COLO829 (cell line): ENCODE data around the gene ARHGAP22.

Source experiments
- DNase-seq: peaks from one replicate; pipeline ENCODE4 v3.0.0; 2012; ENCODE audit warnings: low spot score

The ARHGAP22 gene

DNA sequence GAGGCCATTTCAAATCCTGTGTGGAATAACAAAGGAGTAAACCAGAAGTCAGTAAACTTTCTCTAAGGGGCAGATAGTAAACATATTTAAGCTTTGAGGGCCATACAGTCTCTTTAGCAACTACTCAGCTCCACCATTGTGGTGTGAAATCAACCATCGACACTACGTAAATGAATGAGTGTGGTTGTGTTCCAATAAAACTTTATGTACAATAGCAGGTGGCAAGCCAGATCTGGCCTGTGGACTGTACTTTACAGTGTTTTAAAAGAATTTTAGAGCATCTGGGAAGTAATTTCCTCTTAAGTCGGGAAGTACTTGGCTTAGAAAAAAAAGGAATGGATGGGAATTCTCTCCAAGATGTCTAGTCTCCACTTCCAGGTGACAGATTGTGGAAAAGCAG, 71.3 kb downstream of the ARHGAP22 start:
- DNase-seq = no peak

- no peak for DNase-seq
Measured at GRCh38 chr10:48531486-48531885, 73.4 kb downstream of the ARHGAP22 start.

- no peak for DNase-seq
Measured at GRCh38 chr10:48529331-48529730, 75.5 kb downstream of the ARHGAP22 start.

DNA sequence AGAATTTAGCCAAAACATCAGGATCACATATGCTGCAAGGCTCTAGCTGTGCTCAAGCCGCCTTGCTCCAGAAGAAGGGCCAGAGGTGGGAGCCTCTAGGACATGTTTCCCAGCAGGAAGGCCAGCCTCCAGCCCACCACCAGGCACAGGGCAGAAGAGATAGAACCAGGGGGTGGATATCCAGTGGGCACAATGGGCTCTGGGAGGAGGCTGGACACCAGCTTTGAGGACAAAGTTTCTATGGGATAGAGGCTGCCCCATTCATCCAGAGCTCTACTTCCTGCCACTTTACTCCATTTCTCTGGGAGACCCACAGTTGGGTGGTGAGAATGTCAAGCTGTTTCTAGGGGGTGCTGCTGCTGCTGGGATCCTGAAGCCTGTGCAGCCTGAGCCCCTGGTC, 77.1 kb downstream of the ARHGAP22 start:
- no peak for DNase-seq

- DNase-seq = no peak
Measured at GRCh38 chr10:48526846-48527505, 77.9 kb downstream of the ARHGAP22 start.

- no peak for DNase-seq
Measured at GRCh38 chr10:48526011-48526821, 78.7 kb downstream of the ARHGAP22 start.

DNA sequence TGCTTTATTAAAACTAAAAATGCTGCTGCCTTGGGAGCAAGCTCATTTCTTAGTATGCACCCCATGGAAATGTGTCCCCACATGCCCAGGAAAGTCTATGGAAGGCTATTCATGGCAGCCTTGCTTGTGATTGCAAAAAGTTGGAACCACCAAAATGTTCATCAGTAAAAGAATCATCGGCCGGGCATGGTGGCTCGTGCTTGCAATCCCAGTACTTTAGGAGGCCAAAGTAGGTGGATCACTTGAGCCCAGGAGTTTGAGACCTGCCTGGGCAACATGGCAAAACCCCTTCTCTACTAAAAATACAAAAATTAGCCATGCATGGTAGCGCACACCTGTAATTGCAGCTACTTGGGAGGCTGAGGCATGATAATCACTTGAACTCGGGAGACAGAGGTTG, 79.8 kb downstream of the ARHGAP22 start:
- no peak for DNase-seq

- no peak for DNase-seq
Measured at GRCh38 chr10:48523820-48524758, 80.8 kb downstream of the ARHGAP22 start.

GRCh38 chr10:48523212-48523819, 81.6 kb downstream of the ARHGAP22 start:
- no peak for DNase-seq

GRCh38 chr10:48522011-48522765, 82.7 kb downstream of the ARHGAP22 start:
- DNase-seq = no peak

DNA sequence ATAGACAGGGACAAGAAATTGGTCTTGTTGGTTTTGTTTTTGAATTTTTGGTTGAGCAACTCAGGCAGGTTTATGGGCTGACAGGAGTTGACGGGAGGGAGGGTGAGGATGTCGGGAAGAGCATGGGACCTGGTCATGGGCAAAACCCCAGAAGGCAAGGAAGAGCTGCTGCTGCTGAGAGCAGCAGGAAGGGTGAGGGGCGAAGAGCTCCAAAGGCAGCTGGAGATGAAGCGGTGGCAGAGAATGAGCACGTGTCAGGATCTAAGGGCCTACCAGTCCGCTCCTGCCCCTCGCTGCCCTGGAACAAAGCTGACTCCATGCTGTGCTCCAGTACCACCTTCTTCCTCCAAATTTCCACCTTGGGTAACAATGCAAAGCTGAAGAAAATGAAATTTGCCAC, 84.3 kb downstream of the ARHGAP22 start:
- no peak for DNase-seq

GRCh38 chr10:48520184-48520506, 84.7 kb downstream of the ARHGAP22 start:
- DNase-seq = no peak

DNA sequence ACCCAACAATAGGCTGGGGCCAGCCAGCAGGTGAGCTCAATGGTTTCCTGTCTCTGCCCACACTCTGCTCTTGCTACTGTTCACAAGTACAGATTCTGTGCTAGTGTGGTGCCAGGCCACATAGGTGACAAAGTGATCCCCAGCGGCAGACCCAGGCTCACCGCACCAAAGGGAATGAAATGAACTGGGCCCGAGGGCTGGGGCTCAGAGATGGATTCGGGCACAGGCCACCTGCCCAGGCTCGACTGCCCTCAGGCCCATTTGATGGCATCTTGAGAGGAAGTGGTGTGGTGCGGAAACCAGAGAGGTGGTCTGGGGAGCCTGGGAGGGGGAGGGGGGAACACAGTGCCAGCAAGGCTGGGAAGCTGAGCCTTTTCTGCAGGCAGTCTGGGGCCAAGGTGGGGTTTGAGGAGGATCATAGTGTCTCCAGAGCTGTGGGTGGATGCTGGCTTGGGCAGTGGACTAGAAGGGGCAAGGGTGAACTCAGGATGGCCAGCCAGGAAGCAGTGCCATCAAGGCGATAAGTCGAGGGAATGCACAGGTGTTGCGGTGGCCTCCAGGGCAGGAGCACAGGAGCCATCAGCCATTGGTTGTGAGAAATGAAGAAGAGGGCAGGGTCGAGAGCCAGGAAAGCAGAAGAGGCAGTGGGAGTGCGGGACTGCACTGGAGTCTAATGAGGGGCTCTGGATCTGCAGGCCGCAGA, 85.2 kb downstream of the ARHGAP22 start:
- DNase-seq = no peak

- no peak for DNase-seq
Measured at GRCh38 chr10:48518986-48519385, 85.9 kb downstream of the ARHGAP22 start.

DNA sequence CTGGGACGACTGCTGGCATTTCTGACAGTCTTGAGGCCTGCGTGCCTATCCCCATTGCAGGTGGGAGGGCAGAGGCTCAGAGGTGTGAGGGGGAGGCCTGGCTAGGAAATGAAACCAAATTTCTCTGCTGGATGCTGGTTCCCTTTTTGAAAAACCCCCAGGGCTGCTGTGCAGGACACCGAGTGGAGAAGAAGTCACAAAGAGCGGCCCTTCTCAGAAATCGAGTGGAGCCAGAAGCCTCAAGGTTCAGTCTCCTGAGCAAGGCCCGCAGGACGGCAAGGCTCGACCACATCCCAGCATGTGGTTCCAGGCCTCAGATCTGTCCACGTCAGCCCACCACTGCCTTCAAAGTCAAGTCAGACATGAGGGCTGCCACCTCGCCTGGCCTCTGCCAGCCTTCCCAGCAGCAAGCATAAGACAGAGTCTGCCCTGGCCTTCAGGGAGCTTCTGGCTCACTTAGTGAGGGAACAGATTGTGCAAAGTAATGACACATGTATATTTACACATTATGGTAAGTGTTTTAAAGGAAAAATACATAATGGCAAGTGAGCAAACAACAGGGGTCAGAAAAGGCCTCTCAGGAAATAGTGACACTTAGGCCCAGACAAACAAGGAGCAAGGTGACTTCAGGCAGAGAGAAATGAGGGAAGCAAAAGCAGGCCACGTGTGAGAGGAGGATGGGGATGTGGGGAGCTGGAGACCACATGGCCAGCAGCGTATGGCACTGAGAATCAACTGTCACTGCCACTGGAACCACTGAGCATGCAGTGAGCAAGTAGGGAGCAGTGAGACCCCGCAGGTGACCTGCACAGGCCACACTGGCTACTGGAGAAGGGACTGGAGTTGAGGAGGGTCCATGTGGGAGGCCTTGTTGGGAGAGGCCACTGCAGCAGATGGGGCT, 86.7 kb downstream of the ARHGAP22 start:
- DNase-seq = no peak

GRCh38 chr10:48517482-48517881, 87.4 kb downstream of the ARHGAP22 start:
- no peak for DNase-seq

DNA sequence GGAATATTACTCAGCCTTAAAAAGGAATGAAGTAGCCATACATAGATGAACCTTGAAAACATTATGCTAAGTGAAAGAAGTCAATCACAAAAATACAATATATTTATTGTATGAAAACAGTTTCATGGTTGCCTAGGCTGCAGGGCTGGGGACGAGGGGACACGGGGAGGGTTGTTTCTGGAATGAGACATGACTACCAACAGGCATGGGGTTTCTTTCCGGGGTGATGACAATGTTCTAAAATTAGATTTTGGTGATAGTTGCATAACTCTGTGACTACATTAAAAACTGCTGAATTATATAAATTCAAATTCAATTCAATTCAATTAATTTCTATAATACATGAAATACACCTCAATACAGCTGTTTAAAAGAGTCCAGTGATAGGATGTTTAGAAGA, 88.0 kb downstream of the ARHGAP22 start:
- DNase-seq = no peak

DNA sequence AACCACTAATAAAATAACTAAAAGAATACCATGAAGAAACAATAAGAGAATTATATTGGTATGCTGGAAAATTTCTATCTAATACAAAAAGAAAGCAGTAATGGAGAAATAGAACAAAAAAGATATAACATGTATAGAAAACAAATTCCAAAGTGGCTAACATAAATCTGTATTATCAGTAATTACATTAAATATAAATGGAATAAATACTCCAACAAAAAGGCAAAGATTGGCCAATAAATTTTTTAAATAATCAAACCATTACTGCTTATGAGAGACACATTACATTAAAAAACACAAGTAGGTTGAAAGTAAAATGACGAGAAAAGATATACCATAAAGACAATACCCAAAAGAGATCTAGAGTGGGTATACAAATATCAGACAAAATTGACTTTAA, 90.0 kb downstream of the ARHGAP22 start:
- no peak for DNase-seq

DNA sequence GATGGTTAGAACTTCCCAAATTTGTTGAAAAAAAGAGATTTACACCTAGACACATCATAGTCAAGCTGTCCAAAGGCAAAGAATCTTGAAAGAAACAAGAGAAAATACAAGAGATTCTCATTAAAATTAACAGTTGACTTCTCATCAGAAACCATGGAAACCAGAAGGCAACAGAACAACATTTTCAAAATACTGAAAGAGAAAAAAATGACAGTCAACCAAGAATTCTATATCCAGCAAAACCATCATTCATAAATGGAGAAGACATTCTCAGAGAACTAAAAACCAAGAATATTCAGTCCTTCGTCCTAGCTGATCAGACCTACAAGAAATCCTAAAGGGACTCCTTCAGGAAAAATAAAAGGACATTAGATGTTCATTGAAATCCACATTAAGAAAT, 90.6 kb downstream of the ARHGAP22 start:
- no peak for DNase-seq

GRCh38 chr10:48512861-48513260, 92.0 kb downstream of the ARHGAP22 start:
- no peak for DNase-seq
